Vagina (tissue), 2 donors: Measurements from ENCODE around the gene RECK.

Source experiments
- POLR2A ChIP-seq, 2 donors: fragments of 450-650 bp; IDR thresholded peaks; one replicate each; pipeline ENCODE4 v1.6.1; 2017; ENCODE audit warnings: antibody characterized with exemption in 2 of 2, mild to moderate bottlenecking in 2 of 2, moderate library complexity in 2 of 2
- POLR2AphosphoS5 ChIP-seq, 2 donors: sonication (generic); formaldehyde crosslinking; IDR thresholded peaks; one replicate each; pipeline ENCODE4 v1.9.0; 2017; ENCODE audit warnings: antibody characterized with exemption in 2 of 2, mild to moderate bottlenecking in 2 of 2, low read depth in 1 of 2; ENCODE audit not compliant: insufficient read depth in 1 of 2
- TF ChIP-seq, protein P1 (sequence below), 3 experiments: fragments of 450-650 bp in 2 of 3; fragments of 200-600 bp in 1 of 3; sonication (generic) in 1 of 3; IDR thresholded peaks; one replicate each; pipeline ENCODE4 v1.5.1; 2017 to 2019; ENCODE audit warnings: antibody characterized with exemption in 3 of 3, mild to moderate bottlenecking in 2 of 3, moderate library complexity in 2 of 3

DNA sequence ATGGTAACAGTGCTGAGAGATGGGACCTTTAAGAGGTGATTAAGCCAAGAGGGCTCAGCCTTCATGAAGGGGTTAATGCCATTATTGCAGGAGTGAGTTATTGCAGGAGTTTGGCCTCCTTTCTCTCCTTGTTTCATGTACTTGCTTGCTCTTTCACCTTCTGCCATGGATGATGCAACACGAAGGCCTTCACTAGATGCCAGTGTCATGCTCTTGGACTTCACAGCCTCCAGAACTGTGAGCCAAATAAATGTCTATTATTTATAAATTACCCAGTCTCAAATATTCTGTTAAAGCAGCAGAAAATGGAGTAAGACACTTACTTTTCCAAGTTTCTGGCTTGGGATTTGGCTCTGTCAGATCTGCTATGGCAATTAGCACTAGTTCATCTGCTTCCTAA is 38.4 kb upstream of the RECK start:
- TF ChIP-seq POLR2A (IDR thresholded peaks at IDR 0.05) = no peak
- TF ChIP-seq, protein P1, sequence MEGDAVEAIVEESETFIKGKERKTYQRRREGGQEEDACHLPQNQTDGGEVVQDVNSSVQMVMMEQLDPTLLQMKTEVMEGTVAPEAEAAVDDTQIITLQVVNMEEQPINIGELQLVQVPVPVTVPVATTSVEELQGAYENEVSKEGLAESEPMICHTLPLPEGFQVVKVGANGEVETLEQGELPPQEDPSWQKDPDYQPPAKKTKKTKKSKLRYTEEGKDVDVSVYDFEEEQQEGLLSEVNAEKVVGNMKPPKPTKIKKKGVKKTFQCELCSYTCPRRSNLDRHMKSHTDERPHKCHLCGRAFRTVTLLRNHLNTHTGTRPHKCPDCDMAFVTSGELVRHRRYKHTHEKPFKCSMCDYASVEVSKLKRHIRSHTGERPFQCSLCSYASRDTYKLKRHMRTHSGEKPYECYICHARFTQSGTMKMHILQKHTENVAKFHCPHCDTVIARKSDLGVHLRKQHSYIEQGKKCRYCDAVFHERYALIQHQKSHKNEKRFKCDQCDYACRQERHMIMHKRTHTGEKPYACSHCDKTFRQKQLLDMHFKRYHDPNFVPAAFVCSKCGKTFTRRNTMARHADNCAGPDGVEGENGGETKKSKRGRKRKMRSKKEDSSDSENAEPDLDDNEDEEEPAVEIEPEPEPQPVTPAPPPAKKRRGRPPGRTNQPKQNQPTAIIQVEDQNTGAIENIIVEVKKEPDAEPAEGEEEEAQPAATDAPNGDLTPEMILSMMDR (IDR thresholded peaks at IDR 0.05) = no peak
- TF ChIP-seq POLR2AphosphoS5 (IDR thresholded peaks at IDR 0.05; ENCODE audit: insufficient read depth in 1 of 2, low read depth in 1 of 2) = no peak
